ENCODE results near the gene EEPD1. TPM values are rescaled to one million over a fixed set of nuclear protein-coding genes. Genes with fewer than 3 reads are reported as not detected.

EEPD1 gene
- total and polyA plus RNA-seq, 8 donors = 7.1 to 60.5 (median 10.0) TPM

DNA sequence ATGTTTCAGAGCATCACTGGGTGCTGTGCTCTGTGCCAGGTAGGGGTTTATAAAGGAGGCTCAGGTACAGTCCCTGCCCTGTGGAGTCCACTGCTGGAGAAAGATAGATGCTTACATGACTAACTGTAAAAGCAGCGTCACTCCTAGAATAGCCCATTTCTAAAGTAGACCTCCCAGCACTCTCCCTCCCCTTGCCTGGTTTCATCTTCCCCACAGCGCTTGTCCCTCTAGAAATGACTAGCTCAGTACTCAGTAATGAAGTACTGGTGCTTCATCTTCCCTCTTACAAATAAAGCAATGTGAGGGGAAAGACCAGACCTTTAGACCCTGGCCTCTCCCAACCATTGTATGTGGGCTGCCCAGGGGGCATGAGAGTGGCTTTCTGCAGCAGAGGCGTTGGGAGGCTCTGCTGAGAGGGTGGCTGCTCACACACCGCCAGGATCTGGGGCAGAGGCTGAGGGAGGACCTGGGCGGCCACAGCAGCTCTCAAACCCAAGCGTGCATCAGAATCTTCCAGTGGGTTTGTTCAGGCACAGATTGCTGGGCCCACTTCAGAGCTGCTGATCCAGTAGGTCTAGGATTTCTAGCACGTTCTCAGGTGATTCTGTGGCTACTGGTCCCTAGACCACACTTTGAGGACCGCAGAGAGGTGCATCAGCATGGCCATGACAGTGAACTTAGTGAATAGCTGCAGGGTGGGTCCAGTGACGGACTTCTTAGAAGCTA lies 126.3 kb downstream of the EEPD1 start:
- Histone ChIP-seq H3K27ac (no peak overlapping the region), H3K4me3 (no peak overlapping the region), H3K4me1 (peaks cover 3 to 31% (median 12%) of the 10 kb centered on the region in 3 donors), H3K9me3 (no peaks in the 10 kb centered on the region), H3K27me3 (no peaks in the 10 kb centered on the region), H3K36me3 (no peaks in the 10 kb centered on the region)
- no peak for DNase-seq
- TF ChIP-seq, protein P1, sequence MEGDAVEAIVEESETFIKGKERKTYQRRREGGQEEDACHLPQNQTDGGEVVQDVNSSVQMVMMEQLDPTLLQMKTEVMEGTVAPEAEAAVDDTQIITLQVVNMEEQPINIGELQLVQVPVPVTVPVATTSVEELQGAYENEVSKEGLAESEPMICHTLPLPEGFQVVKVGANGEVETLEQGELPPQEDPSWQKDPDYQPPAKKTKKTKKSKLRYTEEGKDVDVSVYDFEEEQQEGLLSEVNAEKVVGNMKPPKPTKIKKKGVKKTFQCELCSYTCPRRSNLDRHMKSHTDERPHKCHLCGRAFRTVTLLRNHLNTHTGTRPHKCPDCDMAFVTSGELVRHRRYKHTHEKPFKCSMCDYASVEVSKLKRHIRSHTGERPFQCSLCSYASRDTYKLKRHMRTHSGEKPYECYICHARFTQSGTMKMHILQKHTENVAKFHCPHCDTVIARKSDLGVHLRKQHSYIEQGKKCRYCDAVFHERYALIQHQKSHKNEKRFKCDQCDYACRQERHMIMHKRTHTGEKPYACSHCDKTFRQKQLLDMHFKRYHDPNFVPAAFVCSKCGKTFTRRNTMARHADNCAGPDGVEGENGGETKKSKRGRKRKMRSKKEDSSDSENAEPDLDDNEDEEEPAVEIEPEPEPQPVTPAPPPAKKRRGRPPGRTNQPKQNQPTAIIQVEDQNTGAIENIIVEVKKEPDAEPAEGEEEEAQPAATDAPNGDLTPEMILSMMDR (IDR thresholded peaks at IDR 0.05) = no peak
- intact Hi-C loops (cut with DNase I) = no loop called here
- no peak for ATAC-seq
- WGBS, 2 donors = 90 to 95% methylated on average over 9 of the region's 9 CpGs
- FAIRE-seq = no peak

- H3K27ac ChIP-seq = peak overlapping the region in 2 of 4 donors; percentile 46 to 76
- no peaks in the 10 kb centered on the region for H3K9me3 ChIP-seq
- DNase-seq (no peak), FAIRE-seq (no peak), ATAC-seq (no peak)
- intact Hi-C loops (cut with DNase I) = loop anchor here in 1 of 3 donors (10.0 kb wide), 1 partner anchor 125 kb away; the partner anchor contains the start of gene EEPD1
- TF ChIP-seq, protein P1 (IDR thresholded peaks at IDR 0.05) = no peak
- no peak overlapping the region for H3K4me3 ChIP-seq
- no peaks in the 10 kb centered on the region for H3K27me3 ChIP-seq
- 96 to 97% methylated on average over 9 of the region's 9 CpGs for WGBS, 2 donors
- H3K36me3 ChIP-seq = no peaks in the 10 kb centered on the region
- peaks cover 3 to 31% (median 12%) of the 10 kb centered on the region in 3 donors for H3K4me1 ChIP-seq
Measured at GRCh38 chr7:36279926-36280315, 126.9 kb downstream of the EEPD1 start.

DNA sequence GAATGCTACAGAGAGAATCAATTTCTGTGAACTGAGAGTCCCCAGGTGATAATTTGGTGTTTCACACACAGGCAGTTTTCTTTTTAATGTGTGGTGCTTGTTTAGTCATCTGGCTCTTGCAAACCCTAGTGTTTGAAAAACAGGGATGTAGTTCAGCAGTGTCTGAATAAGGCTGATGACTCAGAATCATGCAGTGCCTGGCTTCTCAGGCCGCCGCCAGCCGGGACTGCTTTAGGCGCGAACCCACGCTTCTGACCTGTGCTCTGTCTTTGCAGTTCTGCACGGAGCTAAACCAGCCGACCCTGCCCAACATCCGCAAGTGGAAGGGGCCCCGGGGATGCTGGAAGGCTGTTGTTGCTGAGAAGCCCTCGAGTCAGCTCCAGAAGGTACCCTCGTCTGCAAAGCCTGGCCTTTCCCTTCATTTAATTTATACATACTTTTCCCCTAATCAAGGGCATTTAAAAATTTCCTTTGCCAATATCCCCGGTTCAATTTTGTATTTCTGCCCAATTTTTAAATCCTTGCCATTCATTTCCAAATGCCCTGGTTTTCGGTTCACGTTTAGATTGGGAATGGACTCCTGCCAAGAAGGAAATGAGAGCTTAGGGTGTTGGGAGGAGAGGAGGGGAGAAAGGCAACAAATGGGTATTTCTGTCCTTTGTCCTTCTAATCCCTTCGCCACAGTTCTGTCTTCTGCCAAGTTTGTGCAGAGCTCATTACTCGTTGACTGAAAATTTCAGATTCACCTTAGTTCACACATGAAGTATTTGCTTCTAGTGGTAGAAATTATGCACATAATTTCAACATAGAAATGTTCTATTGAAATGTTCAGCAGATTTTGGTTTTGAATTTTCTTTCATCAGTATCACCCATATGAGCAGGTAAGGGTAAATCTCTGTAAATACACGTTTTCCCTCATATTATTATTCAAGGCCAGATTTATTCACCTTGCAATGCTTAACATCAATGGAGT lies 128.1 kb downstream of the EEPD1 start:
- Histone ChIP-seq H3K4me1 (peaks cover 3 to 34% (median 12%) of the 10 kb centered on the region in 3 donors), H3K36me3 (no peaks in the 10 kb centered on the region), H3K27me3 (no peaks in the 10 kb centered on the region), H3K27ac (peak overlapping the region in 3 of 4 donors; percentile 22 to 76 (median 46)), H3K4me3 (no peak overlapping the region), H3K9me3 (no peaks in the 10 kb centered on the region)
- TF ChIP-seq, protein P1 (IDR thresholded peaks at IDR 0.05) = no peak
- FAIRE-seq (no peak), DNase-seq (peak in 1 of 6 donors; percentile 69), ATAC-seq (peak; percentile 43 to 83 (median 73))
- intact Hi-C loops (cut with DNase I) = loop anchor here in 1 of 3 donors (10.0 kb wide), 1 partner anchor 126 kb away; the partner anchor contains the start of gene EEPD1
- 46 to 60% methylated on average over 18 of the region's 18 CpGs for WGBS, 2 donors

DNA sequence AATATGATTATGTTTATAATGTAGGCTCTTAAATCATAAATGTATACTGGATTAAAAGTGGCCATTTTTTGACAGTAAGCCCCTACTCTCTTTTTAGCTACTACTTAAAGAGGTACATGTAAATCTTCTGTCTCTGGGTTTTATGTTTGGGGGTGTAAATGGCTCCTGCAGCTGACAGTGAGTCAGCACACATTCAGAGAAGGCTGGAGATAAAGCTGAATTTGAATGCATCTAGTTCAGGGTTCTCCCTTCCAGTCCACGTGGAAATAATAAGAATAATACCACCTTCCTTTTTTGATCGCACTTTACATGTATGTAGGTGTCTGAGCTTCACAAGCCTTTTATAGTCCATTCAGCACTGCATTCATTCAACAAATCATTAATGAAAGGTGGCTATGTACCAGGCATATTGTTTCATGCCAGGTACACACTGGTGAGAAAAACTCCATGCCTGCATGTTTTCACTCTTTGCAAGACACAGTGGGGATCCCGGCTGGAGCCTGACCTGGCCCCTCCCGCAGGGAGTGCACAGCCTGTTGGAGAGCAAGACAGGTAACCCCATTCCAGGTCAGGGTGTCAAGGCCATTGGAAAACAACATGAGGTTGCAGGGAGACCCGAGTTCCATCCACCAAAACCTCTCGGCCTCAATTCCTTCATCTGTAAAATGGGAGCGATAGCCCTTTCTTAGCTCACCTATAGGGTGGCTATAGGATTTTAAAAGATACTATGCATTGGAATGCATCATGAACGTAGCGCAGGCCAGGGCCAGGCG lies 129.1 kb downstream of the EEPD1 start:
- H3K27ac ChIP-seq = peak overlapping the region in 2 of 4 donors; percentile 46 to 76
- no peak for FAIRE-seq

More for the DNA sequence above, 129.1 kb downstream of the EEPD1 start:
- TF ChIP-seq, protein P1 (IDR thresholded peaks at IDR 0.05) = no peak
- intact Hi-C loops (cut with DNase I) = loop anchor here in 1 of 3 donors (10.0 kb wide), 1 partner anchor 127 kb away; the partner anchor contains the start of gene EEPD1
- 77 to 80% methylated on average over 10 of the region's 10 CpGs for WGBS, 2 donors
- ATAC-seq (peak in 1 of 4 donors; percentile 35), DNase-seq (no peak)
- peaks cover 3 to 44% (median 8%) of the 10 kb centered on the region in 3 donors for H3K4me1 ChIP-seq
- no peaks in the 10 kb centered on the region for H3K9me3 ChIP-seq
- H3K36me3 ChIP-seq = no peaks in the 10 kb centered on the region
- H3K4me3 ChIP-seq = no peak overlapping the region
- no peaks in the 10 kb centered on the region for H3K27me3 ChIP-seq
